HL-60/S4 treated with retinoic acid at 250 ng/mL for 4 days and 3 days (cell line): ENCODE results near the gene TMEM25.
"Not testable (repeated sequence)": the region's sequence is repeated elsewhere in the genome, so short reads cannot be mapped to it uniquely, and the experiment has no call there.

Source experiments
- in situ Hi-C: fragments of 300-500 bp; cut with MboI; formaldehyde crosslinking; loops from 2 replicates; pipeline ENCODE4 v1.7.0; 2022; ENCODE audit warnings: low sequenced_read_pairs

The TMEM25 gene

GRCh38 chr11:118531597-118532084 lies 649 bp downstream of the TMEM25 start:
- in situ Hi-C loops, result no loop called here

GRCh38 chr11:118532091-118532490 lies 1.1 kb downstream of the TMEM25 start:
- in situ Hi-C loops, result no loop called here

- in situ Hi-C loops, result no loop called here
Observed at GRCh38 chr11:118532852-118533768, 2.1 kb downstream of the TMEM25 start.

GRCh38 chr11:118533769-118534729 lies 3.1 kb downstream of the TMEM25 start:
- in situ Hi-C loops, result no loop called here

- in situ Hi-C loops, result no loop called here
Observed at GRCh38 chr11:118535261-118535660, 4.3 kb downstream of the TMEM25 start.

GRCh38 chr11:118536726-118537125 lies 5.7 kb downstream of the TMEM25 start:
- in situ Hi-C loops, result no loop called here

- in situ Hi-C loops, result no loop called here
Observed at GRCh38 chr11:118537409-118537980, 6.5 kb downstream of the TMEM25 start.

- in situ Hi-C loops, result no loop called here
Observed at GRCh38 chr11:118544010-118544646, 13.1 kb downstream of the TMEM25 start.

- in situ Hi-C loops, result no loop called here
Observed at GRCh38 chr11:118544647-118545010, 13.6 kb downstream of the TMEM25 start.

- in situ Hi-C loops, result no loop called here
Observed at GRCh38 chr11:118545533-118545932, 14.5 kb downstream of the TMEM25 start.

GRCh38 chr11:118547132-118547531 lies 16.1 kb downstream of the TMEM25 start:
- in situ Hi-C loops, result no loop called here

GRCh38 chr11:118552341-118552740 lies 21.3 kb downstream of the TMEM25 start:
- in situ Hi-C loops, result no loop called here

- in situ Hi-C loops, result no loop called here
Observed at GRCh38 chr11:118560806-118561205, 29.8 kb downstream of the TMEM25 start.

GRCh38 chr11:118565051-118565450 lies 34.1 kb downstream of the TMEM25 start:
- in situ Hi-C loops, result no loop called here

GRCh38 chr11:118569670-118570069 lies 38.7 kb downstream of the TMEM25 start:
- in situ Hi-C loops, result no loop called here

- in situ Hi-C loops, result no loop called here
Observed at GRCh38 chr11:118570787-118571186, 39.8 kb downstream of the TMEM25 start.

- in situ Hi-C loops, result not testable (repeated sequence)
Observed at GRCh38 chr11:118571701-118572060, 40.7 kb downstream of the TMEM25 start.

GRCh38 chr11:118572061-118572980 lies 41.3 kb downstream of the TMEM25 start, which contains the start of gene ARCN1:
ARCN1 (plus strand) TSS chr11:118572409; CDS start chr11:118572548, 139 bp downstream.
- in situ Hi-C loops, result no loop called here

- in situ Hi-C loops, result no loop called here
Observed at GRCh38 chr11:118572981-118573550, 42.1 kb downstream of the TMEM25 start.
